Lung (tissue), 12 donors: ENCODE data around the gene SMYD2. TPM values are rescaled to one million over a fixed set of nuclear protein-coding genes. Genes with fewer than 3 reads are reported as not detected.
A peak's percentile ranks its signal among the peaks of the same experiment; 100 is the strongest.

ENCODE experiments used
- ATAC-seq: fragments of 200-7000 bp; cut with Tn5 transposase; one replicate; pipeline ENCODE4 v1.9.1; 2020; ENCODE audit warnings: moderate number of reproducible peaks; ENCODE audit not compliant: insufficient read depth, low FRiP score
- DNase-seq, 3 donors: peaks; one replicate each; pipeline ENCODE4 v3.0.0-alpha.2; 2013 to 2017
- H3K27ac ChIP-seq, 2 donors: one replicate each; pipeline ENCODE4 v1.5.1; 2013; ENCODE audit warnings: mild to moderate bottlenecking in 2 of 2, moderate library complexity in 2 of 2, control low read depth in 1 of 2, inconsistent platforms in 1 of 2, low read depth in 1 of 2, low read length in 1 of 2
- H3K27me3 ChIP-seq, 3 donors: one replicate each; pipeline ENCODE4 v1.5.1; 2013; ENCODE audit warnings: low read length in 2 of 3; ENCODE audit not compliant: control insufficient read depth in 3 of 3, insufficient read depth in 3 of 3
- H3K36me3 ChIP-seq, 4 donors: one replicate each; pipeline ENCODE4 v1.5.1; 2013; ENCODE audit warnings: low read length in 4 of 4, mild to moderate bottlenecking in 1 of 4, moderate library complexity in 1 of 4; ENCODE audit not compliant: control insufficient read depth in 4 of 4, insufficient read depth in 4 of 4
- H3K4me1 ChIP-seq, 5 donors: one replicate each; pipeline ENCODE4 v1.5.1; 2013; ENCODE audit warnings: low read length in 5 of 5, mild to moderate bottlenecking in 2 of 5, moderate library complexity in 1 of 5; ENCODE audit not compliant: control insufficient read depth in 5 of 5, insufficient read depth in 5 of 5
- H3K4me3 ChIP-seq: one replicate; pipeline ENCODE4 v1.5.1; 2013; ENCODE audit warnings: mild to moderate bottlenecking, control low read depth, moderate library complexity
- H3K9ac ChIP-seq, 2 donors: one replicate each; pipeline ENCODE4 v1.5.1; 2013; ENCODE audit warnings: low read length in 2 of 2, control low read depth in 1 of 2; ENCODE audit not compliant: insufficient read depth in 1 of 2
- H3K9me3 ChIP-seq, 4 donors: one replicate each; pipeline ENCODE4 v1.5.1; 2013; ENCODE audit warnings: low read length in 3 of 4, mild to moderate bottlenecking in 1 of 4, moderate library complexity in 1 of 4; ENCODE audit not compliant: control insufficient read depth in 4 of 4, insufficient read depth in 3 of 4
- CTCF ChIP-seq: IDR thresholded peaks from 2 replicates; pipeline ENCODE4 v1.5.1; 2012; ENCODE audit warnings: mild to moderate bottlenecking; ENCODE audit errors: control extremely low read depth, extremely low read depth
- WGBS, 2 donors: extraction: QIAGEN DNeasy Blood & Tissue Kit; methylation state at CpG; one replicate each; pipeline ENCODE4 v1.1.7; 2013; 5-methylcytosine and 5-hydroxymethylcytosine counted together
- polyA plus RNA-seq, 2 donors: library from polyadenylated mRNA; stranded (reverse); fragments of 200-250 nt; gene quantifications; one replicate each; pipeline ENCODE4 v1.2.1, GENCODE V29; 2013
- total RNA-seq, 2 donors: library from RNA; depleted of rRNA in 1 of 2; stranded (reverse); fragments of >200 nt in 1 of 2; gene quantifications; one replicate each; pipeline ENCODE4 v1.2.1, GENCODE V29; 2014 to 2021
- donor health status: control.
- donor health status: control.
- donor health status: Bipolar disorder and iron deficiency.
- donor health status: healthy.
- donor health status: DM: yes; HTN: yes; CAD: no.

SMYD2 gene
- total and polyA plus RNA-seq, 4 donors = 20.6 to 48.6 (median 28.2) TPM

GRCh38 chr1:214324896-214325800, 44.2 kb downstream of the SMYD2 start:
- Histone ChIP-seq H3K9me3 (no peaks in the 10 kb centered on the region), H3K27me3 (no peaks in the 10 kb centered on the region), H3K36me3 (peaks cover 4 to 17% (median 13%) of the 10 kb centered on the region in 4 donors), H3K4me3 (no peak overlapping the region), H3K9ac (no peak overlapping the region), H3K27ac (no peak overlapping the region), H3K4me1 (no peaks in the 10 kb centered on the region)
- TF ChIP-seq CTCF = no peak
- WGBS, 2 donors = 97 to 98% methylated on average over 8 of the region's 8 CpGs
- no peak for DNase-seq
- no peak for ATAC-seq

- no peak for ATAC-seq
Measured at GRCh38 chr1:214326406-214326805, 45.4 kb downstream of the SMYD2 start.

DNA sequence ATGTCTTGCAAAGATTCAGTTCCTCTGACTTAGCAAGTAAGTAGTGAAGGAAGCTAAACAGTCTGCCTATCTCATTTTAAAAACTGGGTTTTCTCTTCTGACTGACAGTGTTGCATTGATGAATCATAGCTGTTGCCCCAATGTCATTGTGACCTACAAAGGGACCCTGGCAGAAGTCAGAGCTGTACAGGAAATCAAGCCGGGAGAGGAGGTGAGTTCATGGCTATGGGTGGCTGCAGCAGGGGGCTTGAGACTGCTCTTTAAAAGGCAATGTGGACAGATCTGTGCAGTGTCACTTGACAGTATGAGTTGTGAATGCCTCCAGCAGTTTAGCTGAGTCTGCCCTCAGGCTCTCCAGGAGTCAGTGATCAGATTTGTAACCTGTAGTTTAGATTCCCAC, 46.6 kb downstream of the SMYD2 start:
- peak overlapping the region in 1 of 2 donors; percentile 80 for H3K27ac ChIP-seq
- H3K36me3 ChIP-seq = peaks cover 2 to 22% (median 17%) of the 10 kb centered on the region in 4 donors
- H3K4me3 ChIP-seq = no peak overlapping the region
- no peaks in the 10 kb centered on the region for H3K27me3 ChIP-seq
- no peak for TF ChIP-seq CTCF
- 33 to 38% methylated on average over 1 of the region's 1 CpG for WGBS, 2 donors
- no peaks in the 10 kb centered on the region for H3K4me1 ChIP-seq
- H3K9ac ChIP-seq = no peak overlapping the region
- H3K9me3 ChIP-seq = no peaks in the 10 kb centered on the region
- no peak for DNase-seq
- ATAC-seq = no peak

More at GRCh38 chr1:214326406-214326805, 45.4 kb downstream of the SMYD2 start:
- Histone ChIP-seq H3K27ac (peak overlapping the region in 1 of 2 donors; percentile 80), H3K9ac (no peak overlapping the region), H3K4me3 (no peak overlapping the region), H3K27me3 (no peaks in the 10 kb centered on the region), H3K4me1 (no peaks in the 10 kb centered on the region), H3K36me3 (peaks cover 3 to 17% (median 15%) of the 10 kb centered on the region in 4 donors), H3K9me3 (no peaks in the 10 kb centered on the region)
- WGBS, 2 donors = 64 to 78% methylated on average over 5 of the region's 5 CpGs
- DNase-seq = no peak
- TF ChIP-seq CTCF = no peak
